WERI-Rb-1 (cell line): ENCODE results near the gene TMEM161A.
"Not testable (repeated sequence)": the region's sequence is repeated elsewhere in the genome, so short reads cannot be mapped to it uniquely, and the experiment has no call there.

Experiments used
- DNase-seq: peaks from one replicate; pipeline ENCODE4 v3.0.0-alpha.2; 2020
- H3K27ac ChIP-seq: fragments of 250-450 bp; sonication (Bioruptor Pico); 2 replicates; pipeline ENCODE4 v1.5.1; 2020; ENCODE audit warnings: mild to moderate bottlenecking, moderate library complexity
- H3K27me3 ChIP-seq: fragments of 250-450 bp; sonication (Bioruptor Pico); 2 replicates; pipeline ENCODE4 v1.5.1; 2021; ENCODE audit warnings: mild to moderate bottlenecking, low read depth, moderate library complexity; ENCODE audit not compliant: insufficient read depth, severe bottlenecking
- H3K36me3 ChIP-seq: fragments of 250-450 bp; sonication (Bioruptor Pico); 2 replicates; pipeline ENCODE4 v1.5.1; 2020; ENCODE audit warnings: mild to moderate bottlenecking, moderate library complexity
- H3K4me3 ChIP-seq: 2 replicates; pipeline ENCODE4 v1.5.1; 2011; ENCODE audit warnings: low read depth, mild to moderate bottlenecking, control low read depth, low read length
- H3K9me3 ChIP-seq: fragments of 250-450 bp; sonication (Bioruptor Pico); 2 replicates; pipeline ENCODE4 v1.5.1; 2021; ENCODE audit warnings: mild to moderate bottlenecking, moderate library complexity; ENCODE audit not compliant: severe bottlenecking
- TF ChIP-seq, protein P1 (sequence below): IDR thresholded peaks from 2 replicates; pipeline ENCODE4 v1.5.1; 2011; ENCODE audit warnings: low read depth, mild to moderate bottlenecking, control low read depth, inconsistent platforms, low read length

TMEM161A gene

DNA sequence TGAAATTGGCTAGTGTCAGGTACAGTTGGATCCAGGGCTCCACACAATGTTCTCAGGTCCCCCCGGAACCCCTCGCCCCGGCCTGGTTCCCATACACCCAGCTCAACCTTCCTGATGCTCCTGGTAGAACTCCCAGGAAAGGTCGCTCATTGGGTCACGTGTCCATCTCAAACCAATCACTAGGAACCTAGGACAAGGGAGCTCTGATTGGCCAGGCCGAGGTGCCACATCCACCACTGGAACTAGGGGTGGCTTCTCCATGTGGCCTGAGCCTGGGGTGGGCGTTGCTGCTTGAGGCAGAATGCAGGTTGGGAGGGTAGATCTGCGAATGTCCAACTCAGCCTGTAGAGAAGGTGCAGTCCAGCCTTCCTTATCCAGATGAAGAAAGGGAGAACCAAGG lies 38.7 kb upstream of the TMEM161A start:
- TF ChIP-seq, protein P1, sequence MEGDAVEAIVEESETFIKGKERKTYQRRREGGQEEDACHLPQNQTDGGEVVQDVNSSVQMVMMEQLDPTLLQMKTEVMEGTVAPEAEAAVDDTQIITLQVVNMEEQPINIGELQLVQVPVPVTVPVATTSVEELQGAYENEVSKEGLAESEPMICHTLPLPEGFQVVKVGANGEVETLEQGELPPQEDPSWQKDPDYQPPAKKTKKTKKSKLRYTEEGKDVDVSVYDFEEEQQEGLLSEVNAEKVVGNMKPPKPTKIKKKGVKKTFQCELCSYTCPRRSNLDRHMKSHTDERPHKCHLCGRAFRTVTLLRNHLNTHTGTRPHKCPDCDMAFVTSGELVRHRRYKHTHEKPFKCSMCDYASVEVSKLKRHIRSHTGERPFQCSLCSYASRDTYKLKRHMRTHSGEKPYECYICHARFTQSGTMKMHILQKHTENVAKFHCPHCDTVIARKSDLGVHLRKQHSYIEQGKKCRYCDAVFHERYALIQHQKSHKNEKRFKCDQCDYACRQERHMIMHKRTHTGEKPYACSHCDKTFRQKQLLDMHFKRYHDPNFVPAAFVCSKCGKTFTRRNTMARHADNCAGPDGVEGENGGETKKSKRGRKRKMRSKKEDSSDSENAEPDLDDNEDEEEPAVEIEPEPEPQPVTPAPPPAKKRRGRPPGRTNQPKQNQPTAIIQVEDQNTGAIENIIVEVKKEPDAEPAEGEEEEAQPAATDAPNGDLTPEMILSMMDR, result no peak
- Histone ChIP-seq H3K27me3 (no peaks in the 10 kb centered on the region), H3K27ac (no peak overlapping the region), H3K4me3 (no peak overlapping the region), H3K9me3 (no peaks in the 10 kb centered on the region), H3K36me3 (peaks cover 3% of the 10 kb centered on the region)
- DNase-seq, result no peak

DNA sequence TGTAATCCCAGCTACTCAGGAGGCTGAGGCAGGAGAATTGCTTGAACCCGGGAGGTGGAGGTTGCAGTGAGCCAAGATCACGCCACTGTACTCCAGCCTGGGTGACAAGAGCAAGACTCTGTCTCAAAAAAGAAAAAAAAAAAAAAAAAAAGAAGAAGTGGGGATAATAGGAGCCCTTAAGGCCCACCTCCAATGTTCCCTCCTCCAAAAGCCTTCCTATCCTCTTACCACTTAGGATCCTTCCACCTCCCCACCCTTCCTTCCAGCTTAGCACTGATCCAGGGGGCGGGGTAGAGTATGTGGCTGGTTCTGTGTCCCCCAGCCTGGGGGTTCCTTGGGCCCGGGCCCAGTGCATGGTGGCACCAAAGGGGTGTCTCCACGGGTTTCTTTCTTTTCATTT lies 35.0 kb upstream of the TMEM161A start:
- H3K27me3 ChIP-seq, H3K27ac ChIP-seq, H3K36me3 ChIP-seq, H3K4me3 ChIP-seq, DNase-seq, H3K9me3 ChIP-seq: not testable (repeated sequence)

DNA sequence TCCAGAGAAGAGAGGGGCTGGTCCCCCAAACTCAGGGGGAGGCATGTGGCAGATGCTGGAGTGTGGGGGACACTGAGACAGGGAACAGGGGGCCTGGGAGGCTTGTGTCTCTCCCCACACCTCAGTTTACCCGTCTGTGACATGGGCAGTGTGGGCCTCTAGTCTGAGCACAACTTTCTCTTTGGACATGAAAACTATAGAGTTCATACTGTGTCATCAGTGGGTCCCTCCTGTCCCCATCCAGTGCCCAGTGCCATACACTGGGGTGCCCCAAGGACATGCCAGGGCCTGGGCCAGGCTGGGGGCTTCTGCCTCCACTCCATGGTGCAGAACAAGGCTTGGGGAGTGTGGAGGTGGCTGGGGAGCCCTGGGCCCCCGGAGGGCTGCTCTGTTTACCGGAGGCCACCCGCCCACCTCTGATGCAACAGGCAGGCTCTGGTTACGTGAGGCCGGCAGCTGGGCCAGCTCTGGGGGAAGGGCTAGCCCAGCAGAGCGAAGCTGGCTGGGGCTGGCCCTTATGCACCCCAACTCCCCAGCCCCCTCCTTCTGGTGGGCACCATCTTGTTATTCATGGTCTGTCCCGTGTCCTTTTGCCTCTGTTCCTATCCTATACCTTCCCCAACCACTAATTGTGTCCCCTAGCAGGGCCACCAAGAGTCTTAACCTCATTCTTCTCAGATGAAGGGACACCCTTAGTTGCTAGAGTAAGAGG lies 33.7 kb upstream of the TMEM161A start:
- TF ChIP-seq, protein P1, result no peak
- Histone ChIP-seq H3K36me3 (no peaks in the 10 kb centered on the region), H3K27ac (no peak overlapping the region), H3K4me3 (no peak overlapping the region), H3K27me3 (no peaks in the 10 kb centered on the region), H3K9me3 (no peaks in the 10 kb centered on the region)
- no peak for DNase-seq

DNA sequence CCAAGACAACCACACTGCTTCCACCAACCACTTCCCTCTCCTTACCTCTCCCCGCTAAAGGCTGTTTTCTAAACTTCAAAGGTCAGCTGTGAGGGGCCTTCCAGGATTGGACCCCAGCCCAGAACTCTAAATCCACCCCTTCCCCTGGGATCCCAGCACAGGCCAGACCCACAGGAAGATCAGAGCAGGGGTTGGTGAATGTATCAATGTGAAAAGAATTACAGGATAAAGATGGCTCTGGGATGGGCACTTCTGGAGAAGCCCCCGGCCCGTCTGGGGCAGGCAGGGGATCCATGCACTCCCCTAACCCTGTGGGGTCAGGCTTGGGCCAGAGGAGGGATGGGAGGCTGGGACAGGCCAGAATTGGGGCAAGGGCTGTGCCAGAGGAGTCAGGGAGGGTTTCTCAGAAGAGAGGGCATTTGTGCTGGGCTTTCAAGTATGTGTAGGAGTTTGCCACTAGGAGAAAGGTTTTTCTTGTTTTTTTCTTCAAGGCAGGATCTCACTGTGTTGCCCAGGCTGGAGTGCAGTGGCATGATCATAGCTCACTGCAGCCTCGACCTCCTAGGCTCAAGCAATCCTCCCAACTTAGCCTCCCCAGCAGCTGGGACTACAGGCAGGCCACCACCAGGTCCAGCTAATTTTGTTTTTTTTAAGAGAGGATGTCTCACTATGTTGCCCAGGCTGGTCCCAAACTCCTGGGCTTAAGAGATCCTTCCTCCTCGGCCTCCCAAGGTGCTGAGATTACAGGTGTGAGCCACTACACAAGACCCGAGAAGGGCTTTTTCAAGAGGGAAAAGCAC lies 32.8 kb upstream of the TMEM161A start:
- TF ChIP-seq, protein P1, result no peak
- Histone ChIP-seq H3K4me3 (no peak overlapping the region), H3K36me3 (no peaks in the 10 kb centered on the region), H3K27me3 (no peaks in the 10 kb centered on the region), H3K9me3 (no peaks in the 10 kb centered on the region), H3K27ac (no peak overlapping the region)
- no peak for DNase-seq

DNA sequence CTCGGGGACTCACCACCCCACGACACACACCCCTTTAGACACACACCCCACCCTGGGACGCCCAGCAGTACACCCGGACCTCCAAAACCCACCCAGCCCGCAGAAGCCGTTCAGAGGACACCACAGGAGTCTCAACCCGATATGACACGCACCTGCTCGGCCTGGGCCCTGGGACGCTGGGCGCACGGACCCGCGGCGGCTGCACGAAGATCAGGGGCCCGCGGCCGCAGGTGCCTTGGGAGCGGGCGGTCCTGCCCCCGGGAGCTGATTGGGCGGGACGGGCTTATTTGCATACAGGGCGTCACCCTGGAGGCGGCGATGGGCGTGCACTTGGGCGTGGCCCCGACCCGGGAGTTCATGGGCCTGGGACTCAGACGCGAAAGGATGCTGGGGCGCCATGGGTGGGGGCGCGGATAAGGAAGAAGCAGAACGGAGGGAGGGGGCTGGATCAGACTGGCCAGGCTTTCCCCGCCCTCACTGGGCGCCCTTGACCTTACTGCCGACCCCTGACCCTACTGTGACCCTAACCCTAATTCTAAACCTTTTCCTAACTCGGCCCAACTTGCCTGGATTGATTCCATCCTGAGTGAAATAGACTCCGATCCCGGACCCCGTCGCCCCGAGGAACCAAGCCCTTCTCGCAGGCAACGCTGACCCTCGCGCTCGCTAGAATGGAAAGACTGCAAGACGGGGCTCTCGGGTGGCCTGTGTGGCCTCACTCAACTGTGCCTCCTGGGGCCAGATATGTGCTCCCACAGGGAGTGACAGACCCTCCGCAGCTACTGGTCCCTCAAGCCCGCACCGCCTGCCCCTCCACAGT lies 32.0 kb upstream of the TMEM161A start, which contains the start of gene MEF2B:
MEF2B (minus strand) TSS at position 211 of the 820 bp plus-strand sequence. CDS start 19,528 bp downstream, outside the sequence.
- Histone ChIP-seq H3K36me3 (no peaks in the 10 kb centered on the region), H3K4me3 (peak within 1 kb of the TSS; percentile 23), H3K9me3 (no peaks in the 10 kb centered on the region), H3K27me3 (no peaks in the 10 kb centered on the region), H3K27ac (no peak within 1 kb of the TSS)
- DNase-seq, result peak; percentile 89
- TF ChIP-seq, protein P1, result no peak
